Measurements from ENCODE around the gene PROX1. TPM values are rescaled to one million over a fixed set of nuclear protein-coding genes. Genes with fewer than 3 reads are reported as not detected.
"Not testable (repeated sequence)": the region's sequence is repeated elsewhere in the genome, so short reads cannot be mapped to it uniquely, and the experiment has no call there.

The PROX1 gene
- polyA plus RNA-seq, 4 donors = 0.67 to 7.0 (median 2.3) TPM

GRCh38 chr1:214089003-214089402, 101.2 kb downstream of the PROX1 start:
- not testable (repeated sequence) for H3K27ac ChIP-seq (ENCODE audit: low read depth in 1 of 3, low read length in 2 of 3); H3K36me3 ChIP-seq (ENCODE audit: control insufficient read depth in 3 of 3, insufficient read depth in 2 of 3, low read depth in 1 of 3, low read length in 3 of 3); H3K27me3 ChIP-seq (ENCODE audit: control insufficient read depth in 3 of 3, insufficient read depth in 3 of 3, low read length in 3 of 3); H3K9me3 ChIP-seq (ENCODE audit: control insufficient read depth in 2 of 2, insufficient read depth in 1 of 2, low read depth in 1 of 2, low read length in 1 of 2); H3K4me3 ChIP-seq (ENCODE audit: low read depth in 1 of 3, low read length in 3 of 3); FAIRE-seq; DNase-seq; H3K4me1 ChIP-seq (ENCODE audit: control insufficient read depth in 3 of 3, insufficient read depth in 2 of 3, low read depth in 1 of 3, low read length in 2 of 3)
- WGBS, 3 donors = 90 to 93% (median 93%) methylated on average over 2 of the region's 2 CpGs
